ENCODE results near the gene NACA.
"Not testable (repeated sequence)": the region's sequence is repeated elsewhere in the genome, so short reads cannot be mapped to it uniquely, and the experiment has no call there.

Gene NACA

GRCh38 chr12:56760460-56760859, 35.4 kb upstream of the NACA start:
- Histone ChIP-seq H3K27ac (no peak overlapping the region), H3K4me2 (no peak overlapping the region), H3K36me3 (no peaks in the 10 kb centered on the region), H3K27me3 (no peaks in the 10 kb centered on the region), H3K9ac (no peak overlapping the region), H3K4me3 (no peak overlapping the region), H3K4me1 (peaks cover 0 to 23% (median 2%) of the 10 kb centered on the region in 10 experiments; a peak in 7 of 20 replicates), H4K20me1 (no peaks in the 10 kb centered on the region), H3K9me3 (replicated peaks in 1 of 11) (peaks cover 0 to 10% (median 4%) of the 10 kb centered on the region in 11 experiments; a peak in 7 of 22 replicates)
- no peak for TF ChIP-seq Cebpa-rat (IDR thresholded peaks at IDR 0.05)

DNA sequence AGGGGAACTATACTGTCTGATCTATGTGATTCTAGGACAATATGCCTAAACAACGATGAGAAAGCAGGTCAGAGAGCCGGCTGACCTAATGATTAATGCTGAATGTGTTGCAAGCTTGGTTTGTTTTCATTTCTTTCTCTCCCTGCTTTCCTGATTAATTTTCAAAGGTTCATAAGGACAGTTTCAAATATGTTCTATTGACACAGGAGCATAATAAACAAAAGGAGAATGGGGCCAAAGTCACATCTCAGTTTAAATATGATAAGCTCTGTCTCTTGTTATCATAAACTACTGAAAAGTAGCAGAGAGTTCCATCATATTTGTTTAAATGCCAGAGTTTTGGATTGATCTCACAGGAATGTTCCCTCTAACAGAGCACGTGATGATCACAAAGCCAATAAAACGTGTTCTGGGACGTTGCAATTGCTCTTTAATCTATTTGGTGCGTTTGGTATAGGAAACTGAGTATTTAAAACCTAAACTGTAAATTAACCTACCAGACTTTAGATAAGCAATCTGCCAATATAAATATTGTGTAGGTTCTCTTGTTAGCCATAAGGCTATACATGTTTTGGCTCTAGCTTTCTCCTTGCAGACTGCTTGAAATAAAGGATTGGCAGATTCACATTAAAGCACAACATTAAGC, 34.3 kb upstream of the NACA start:
- TF ChIP-seq Cebpa-rat (IDR thresholded peaks at IDR 0.05) = no peak
- Histone ChIP-seq H3K9me3 (replicated peaks in 1 of 11) (peaks cover 0 to 10% (median 4%) of the 10 kb centered on the region in 11 experiments; a peak in 7 of 22 replicates), H3K27ac (no peak overlapping the region), H3K36me3 (no peaks in the 10 kb centered on the region), H3K4me3 (no peak overlapping the region), H3K27me3 (no peaks in the 10 kb centered on the region), H3K4me2 (peak overlapping the region in 2 of 11 experiments; percentile 10 to 26; a peak in 3 of 22 replicates), H4K20me1 (no peaks in the 10 kb centered on the region), H3K4me1 (peaks cover 0 to 20% (median 2%) of the 10 kb centered on the region in 10 experiments; a peak in 5 of 20 replicates), H3K9ac (no peak overlapping the region)

DNA sequence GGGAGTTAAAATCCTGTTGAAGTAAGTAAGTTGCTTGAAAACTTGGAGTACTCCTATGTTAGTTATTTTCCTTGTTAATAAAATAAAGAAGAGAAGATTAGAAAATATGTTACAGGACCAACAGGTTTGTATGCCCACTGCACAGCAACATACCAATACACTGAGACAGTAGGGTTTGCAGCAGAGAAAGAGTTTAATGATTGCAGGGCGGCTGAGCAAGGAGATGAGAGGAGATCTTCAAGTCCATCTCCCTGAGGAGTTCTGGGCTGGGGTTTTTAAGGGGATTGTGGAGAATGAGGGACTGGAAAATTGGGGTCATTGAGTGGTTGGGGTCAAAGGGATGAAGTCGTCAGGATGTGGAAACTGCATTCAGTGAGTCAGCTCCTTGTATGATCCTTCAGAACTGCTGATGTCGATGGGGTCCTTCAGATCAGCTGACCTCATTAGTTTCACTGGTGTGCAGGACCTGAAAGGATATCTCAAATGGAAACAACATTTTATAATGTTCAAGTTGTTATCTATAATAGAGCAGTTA, 33.7 kb upstream of the NACA start:
- no peak overlapping the region for H3K4me3 ChIP-seq
- no peaks in the 10 kb centered on the region for H3K36me3 ChIP-seq
- no peaks in the 10 kb centered on the region for H4K20me1 ChIP-seq
- peaks cover 0 to 15% (median 0%) of the 10 kb centered on the region in 10 experiments; a peak in 2 of 20 replicates for H3K4me1 ChIP-seq
- peaks cover 0 to 10% (median 4%) of the 10 kb centered on the region in 11 experiments; a peak in 7 of 22 replicates for H3K9me3 ChIP-seq (replicated peaks in 1 of 11)
- no peak overlapping the region for H3K9ac ChIP-seq
- H3K4me2 ChIP-seq = peak overlapping the region in 2 of 11 experiments; percentile 10 to 26; a peak in 3 of 22 replicates
- no peaks in the 10 kb centered on the region for H3K27me3 ChIP-seq
- no peak for TF ChIP-seq Cebpa-rat (IDR thresholded peaks at IDR 0.05)
- H3K27ac ChIP-seq = no peak overlapping the region

GRCh38 chr12:56757971-56758370, 32.9 kb upstream of the NACA start:
- H3K36me3 ChIP-seq, H3K4me2 ChIP-seq, H4K20me1 ChIP-seq, H3K9ac ChIP-seq, H3K4me3 ChIP-seq, H3K27ac ChIP-seq, H3K27me3 ChIP-seq: not testable (repeated sequence)
- peaks cover 0 to 10% (median 4%) of the 10 kb centered on the region in 11 experiments; a peak in 7 of 22 replicates for H3K9me3 ChIP-seq (replicated peaks in 1 of 11)
- H3K4me1 ChIP-seq = peaks cover 0 to 10% (median 0%) of the 10 kb centered on the region in 10 experiments; a peak in 2 of 20 replicates

GRCh38 chr12:56753566-56753965, 28.5 kb upstream of the NACA start:
- H3K4me1 ChIP-seq = peaks cover 24 to 34% (median 28%) of the 10 kb centered on the region in 10 experiments
- no peaks in the 10 kb centered on the region; a peak in 1 of 22 replicates for H4K20me1 ChIP-seq
- no peak for TF ChIP-seq Cebpa-rat (IDR thresholded peaks at IDR 0.05)
- H3K27ac ChIP-seq = no peak overlapping the region
- no peaks in the 10 kb centered on the region for H3K27me3 ChIP-seq
- no peak overlapping the region for H3K4me3 ChIP-seq
- H3K36me3 ChIP-seq = peaks cover 0 to 16% (median 6%) of the 10 kb centered on the region in 11 experiments; a peak in 10 of 22 replicates
- no peak overlapping the region for H3K4me2 ChIP-seq
- peaks cover 0 to 6% (median 0%) of the 10 kb centered on the region in 11 experiments; a peak in 6 of 22 replicates for H3K9me3 ChIP-seq (replicated peaks in 1 of 11)
- H3K9ac ChIP-seq = no peak overlapping the region

DNA sequence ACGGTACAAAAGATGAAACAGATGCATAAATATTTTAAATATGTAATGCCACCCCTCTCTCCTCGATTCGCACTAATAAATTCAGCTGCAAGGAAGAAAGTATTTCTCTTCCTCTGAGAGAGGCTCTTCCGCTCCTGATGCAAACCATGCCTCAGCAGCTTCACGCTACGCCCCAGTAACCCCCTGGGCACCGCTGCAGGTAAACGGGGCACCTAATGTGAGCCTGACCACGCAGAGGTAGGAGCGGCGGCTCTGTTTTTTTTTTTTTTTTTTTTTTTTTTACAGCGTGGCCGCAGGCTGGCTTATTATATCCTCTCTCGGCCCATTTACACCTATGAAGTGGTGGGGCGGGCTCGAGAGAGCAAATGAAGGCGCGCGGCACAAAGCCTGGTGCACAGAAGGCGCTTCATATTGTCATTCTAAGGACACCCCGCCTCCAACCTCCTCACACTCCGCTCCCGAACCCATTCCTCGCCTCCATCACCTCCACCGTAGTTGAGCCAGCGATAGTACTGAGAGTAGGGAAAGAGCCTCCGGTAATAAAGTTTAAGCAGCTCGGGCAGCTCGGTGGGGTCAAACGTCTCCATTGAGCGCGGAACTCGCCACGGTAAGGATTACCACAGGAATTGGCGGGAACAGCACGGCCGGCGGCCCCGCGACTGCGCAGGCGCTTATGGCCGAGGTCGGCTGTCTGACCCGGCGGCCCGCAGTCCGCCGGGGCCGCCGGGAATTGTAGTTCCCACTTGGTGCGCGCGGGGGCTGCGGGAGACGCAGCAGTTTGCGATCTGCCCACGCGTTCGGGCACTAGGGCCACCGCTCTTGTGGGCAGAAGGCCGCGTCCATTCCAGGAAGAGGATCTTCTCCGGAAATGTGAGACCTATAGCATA, 26.9 kb upstream of the NACA start, which contains the start of gene PRIM1:
Gene PRIM1, minus strand, starts transcription at position 612 of the 887 bp plus-strand sequence. Its CDS starts 25 bp downstream, at position 587.
- Histone ChIP-seq H3K4me3 (peak within 1 kb of the TSS; percentile 67 to 91 (median 76)), H3K9me3 (replicated peaks in 1 of 11) (no peaks in the 10 kb centered on the region), H4K20me1 (no peaks in the 10 kb centered on the region; a peak in 1 of 22 replicates), H3K4me1 (peaks cover 24 to 40% (median 29%) of the 10 kb centered on the region in 10 experiments), H3K27ac (peak within 1 kb of the TSS; percentile 8 to 96 (median 91); a peak in 20 of 22 replicates), H3K9ac (peak within 1 kb of the TSS; percentile 64 to 93 (median 87)), H3K27me3 (no peaks in the 10 kb centered on the region), H3K4me2 (peak within 1 kb of the TSS; percentile 77 to 97 (median 87)), H3K36me3 (peaks cover 0 to 32% (median 19%) of the 10 kb centered on the region in 11 experiments; a peak in 17 of 22 replicates)
- no peak for TF ChIP-seq Cebpa-rat (IDR thresholded peaks at IDR 0.05)

GRCh38 chr12:56750596-56750995, 25.5 kb upstream of the NACA start:
- not testable (repeated sequence) for H3K27me3 ChIP-seq; H4K20me1 ChIP-seq; H3K9me3 ChIP-seq (replicated peaks in 1 of 11)
- H3K4me1 ChIP-seq = peaks cover 24 to 40% (median 29%) of the 10 kb centered on the region in 10 experiments
- H3K36me3 ChIP-seq = peaks cover 0 to 46% (median 32%) of the 10 kb centered on the region in 11 experiments; a peak in 19 of 22 replicates
- peak overlapping the region in 9 of 10 experiments; percentile 67 to 91 (median 76); a peak in 13 of 20 replicates for H3K4me3 ChIP-seq
- H3K4me2 ChIP-seq = peak overlapping the region; percentile 77 to 97 (median 87); a peak in 21 of 22 replicates
- peak overlapping the region in 8 of 11 experiments; percentile 76 to 93 (median 89); a peak in 13 of 22 replicates for H3K9ac ChIP-seq
- peak overlapping the region in 9 of 11 experiments; percentile 70 to 96 (median 92); a peak in 15 of 22 replicates for H3K27ac ChIP-seq

- peak overlapping the region in 2 of 10 experiments; percentile 9 to 32; a peak in 3 of 20 replicates for H3K4me3 ChIP-seq
- no peaks in the 10 kb centered on the region; a peak in 1 of 22 replicates for H4K20me1 ChIP-seq
- peaks cover 24 to 40% (median 29%) of the 10 kb centered on the region in 10 experiments for H3K4me1 ChIP-seq
- no peak for TF ChIP-seq Cebpa-rat (IDR thresholded peaks at IDR 0.05)
- H3K9me3 ChIP-seq (replicated peaks in 1 of 11) = no peaks in the 10 kb centered on the region
- H3K4me2 ChIP-seq = peak overlapping the region; percentile 77 to 97 (median 87)
- peak overlapping the region in 10 of 11 experiments; percentile 5 to 50 (median 37); a peak in 13 of 22 replicates for H3K9ac ChIP-seq
- H3K36me3 ChIP-seq = peaks cover 0 to 53% (median 39%) of the 10 kb centered on the region in 11 experiments; a peak in 19 of 22 replicates
- peak overlapping the region in 10 of 11 experiments; percentile 3 to 92 (median 51); a peak in 18 of 22 replicates for H3K27ac ChIP-seq
- no peaks in the 10 kb centered on the region for H3K27me3 ChIP-seq
Observed at GRCh38 chr12:56749853-56750252, 24.8 kb upstream of the NACA start.

Measured in BLaER1 treated with 17β-estradiol and CSF1 and Interleukin-3, amounts not matched to agents 10 nM and 100 nM (cell line).